ENCODE measurements around the gene DMPK. TPM values are rescaled to one million over a fixed set of nuclear protein-coding genes. Genes with fewer than 3 reads are reported as not detected.

The DMPK gene
- total RNA-seq, 1 experiment from 2014 or later: 18.3 TPM

- H3F3A ChIP-seq (ENCODE audit: low read length, unreplicated experiment): no peaks in the 10 kb centered on the region
- DNase-seq: no peak
- H3K9me3 ChIP-seq (ENCODE audit: low read length): no peaks in the 10 kb centered on the region
- no peaks in the 10 kb centered on the region for H3K4me1 ChIP-seq (ENCODE audit: insufficient read depth, low read length)
- ChIA-PET CTCF (no interaction called here), POLR2A (ENCODE audit: unreplicated experiment) (no interaction called here)
- H2AFZ ChIP-seq (ENCODE audit: low read length): no peak overlapping the region
- no peak for TF ChIP-seq EZH2 (IDR thresholded peaks at IDR 0.05; ENCODE audit: low read length, unreplicated experiment)
- TF ChIP-seq EZH2phosphoT487 (IDR thresholded peaks at IDR 0.05; ENCODE audit: borderline replicate concordance, low read length): no peak
- TF ChIP-seq, protein P1, sequence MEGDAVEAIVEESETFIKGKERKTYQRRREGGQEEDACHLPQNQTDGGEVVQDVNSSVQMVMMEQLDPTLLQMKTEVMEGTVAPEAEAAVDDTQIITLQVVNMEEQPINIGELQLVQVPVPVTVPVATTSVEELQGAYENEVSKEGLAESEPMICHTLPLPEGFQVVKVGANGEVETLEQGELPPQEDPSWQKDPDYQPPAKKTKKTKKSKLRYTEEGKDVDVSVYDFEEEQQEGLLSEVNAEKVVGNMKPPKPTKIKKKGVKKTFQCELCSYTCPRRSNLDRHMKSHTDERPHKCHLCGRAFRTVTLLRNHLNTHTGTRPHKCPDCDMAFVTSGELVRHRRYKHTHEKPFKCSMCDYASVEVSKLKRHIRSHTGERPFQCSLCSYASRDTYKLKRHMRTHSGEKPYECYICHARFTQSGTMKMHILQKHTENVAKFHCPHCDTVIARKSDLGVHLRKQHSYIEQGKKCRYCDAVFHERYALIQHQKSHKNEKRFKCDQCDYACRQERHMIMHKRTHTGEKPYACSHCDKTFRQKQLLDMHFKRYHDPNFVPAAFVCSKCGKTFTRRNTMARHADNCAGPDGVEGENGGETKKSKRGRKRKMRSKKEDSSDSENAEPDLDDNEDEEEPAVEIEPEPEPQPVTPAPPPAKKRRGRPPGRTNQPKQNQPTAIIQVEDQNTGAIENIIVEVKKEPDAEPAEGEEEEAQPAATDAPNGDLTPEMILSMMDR (conservative IDR thresholded peaks at IDR 0.05; ENCODE audit: low read depth, low read length): no peak
- no peak overlapping the region for H3K4me2 ChIP-seq (ENCODE audit: low read length)
- no peak overlapping the region for H3K4me3 ChIP-seq (ENCODE audit: low read length)
- peaks cover 4% of the 10 kb centered on the region for H3K36me3 ChIP-seq (ENCODE audit: low read depth, low read length)
- H3K27ac ChIP-seq (ENCODE audit: low read length): no peak overlapping the region
- intact Hi-C loops (cut with micrococcal nuclease): no loop called here
- no peaks in the 10 kb centered on the region for H3K27me3 ChIP-seq (ENCODE audit: low read length)
- no peak for ATAC-seq
- H3K9ac ChIP-seq (ENCODE audit: low read length): no peak overlapping the region
- no peaks in the 10 kb centered on the region for H3K9me2 ChIP-seq (replicated peaks; ENCODE audit: low read length)
- H4K20me1 ChIP-seq (ENCODE audit: low read length): no peaks in the 10 kb centered on the region
- BruUV-seq (replicated peaks): no TSS peak
- H3K79me2 ChIP-seq (ENCODE audit: low read length): no peaks in the 10 kb centered on the region
Measured at GRCh38 chr19:45828523-45828922, 46.2 kb upstream of the DMPK start.

DNA sequence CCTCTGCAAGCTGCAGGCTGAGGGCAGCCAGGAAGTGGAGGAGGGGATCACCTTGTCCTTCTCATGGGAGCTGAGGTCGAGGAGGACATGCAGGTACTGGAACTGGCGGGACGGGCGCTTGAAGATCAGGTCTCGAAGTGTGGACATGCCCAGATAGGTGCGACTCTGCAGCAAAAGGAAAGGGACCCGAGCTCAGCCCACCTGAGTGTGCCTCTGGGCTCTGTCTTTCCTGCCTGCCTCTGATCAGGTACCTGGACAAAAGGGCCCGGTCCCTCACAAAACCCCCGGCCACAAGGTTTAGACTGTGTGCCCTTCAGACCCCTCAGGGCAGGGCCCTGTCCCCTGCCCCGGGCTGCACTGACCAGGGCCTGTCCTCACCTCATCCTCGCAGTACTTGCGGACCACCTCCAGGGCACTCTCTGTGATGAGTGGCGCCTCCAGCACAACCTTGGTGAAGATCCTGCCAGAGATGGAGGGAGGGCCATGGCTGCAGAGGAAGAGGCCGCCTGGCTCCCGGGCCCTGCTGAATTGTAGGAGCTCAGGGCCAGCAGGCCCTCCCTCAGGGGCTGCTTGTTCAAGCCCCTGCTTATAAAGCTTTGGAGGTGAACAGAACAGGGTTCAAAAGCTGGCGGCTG, 45.3 kb upstream of the DMPK start:
- H3K36me3 ChIP-seq (ENCODE audit: low read depth, low read length): peaks cover 4% of the 10 kb centered on the region
- BruUV-seq (replicated peaks): no TSS peak
- H3K4me3 ChIP-seq (ENCODE audit: low read length): no peak overlapping the region
- ATAC-seq (no peak), DNase-seq (no peak)
- H3K9me3 ChIP-seq (ENCODE audit: low read length): no peaks in the 10 kb centered on the region
- ChIA-PET POLR2A (ENCODE audit: unreplicated experiment) (interaction anchor here (0.5 kb wide), 1 partner anchor 1521 kb away, joined by 3 read pairs; the partner anchor contains the start of gene DHX34), CTCF (no interaction called here)
- H2AFZ ChIP-seq (ENCODE audit: low read length): no peak overlapping the region
- H3K79me2 ChIP-seq (ENCODE audit: low read length): no peaks in the 10 kb centered on the region
- intact Hi-C loops (cut with micrococcal nuclease): no loop called here
- no peaks in the 10 kb centered on the region for H3K27me3 ChIP-seq (ENCODE audit: low read length)
- no peak overlapping the region for H3K4me2 ChIP-seq (ENCODE audit: low read length)
- no peaks in the 10 kb centered on the region for H3K9me2 ChIP-seq (replicated peaks; ENCODE audit: low read length)
- H3K9ac ChIP-seq (ENCODE audit: low read length): no peak overlapping the region
- no peaks in the 10 kb centered on the region for H3F3A ChIP-seq (ENCODE audit: low read length, unreplicated experiment)
- TF ChIP-seq EZH2 (IDR thresholded peaks at IDR 0.05; ENCODE audit: low read length, unreplicated experiment): no peak
- TF ChIP-seq, protein P1 (conservative IDR thresholded peaks at IDR 0.05; ENCODE audit: low read depth, low read length): no peak
- TF ChIP-seq EZH2phosphoT487 (IDR thresholded peaks at IDR 0.05; ENCODE audit: borderline replicate concordance, low read length): no peak
- H4K20me1 ChIP-seq (ENCODE audit: low read length): no peaks in the 10 kb centered on the region
- H3K4me1 ChIP-seq (ENCODE audit: insufficient read depth, low read length): no peaks in the 10 kb centered on the region
- no peak overlapping the region for H3K27ac ChIP-seq (ENCODE audit: low read length)

- Histone ChIP-seq H3K4me3 (ENCODE audit: low read length) (no peak overlapping the region), H3K9me3 (ENCODE audit: low read length) (no peaks in the 10 kb centered on the region), H3K4me2 (ENCODE audit: low read length) (no peak overlapping the region), H3K9ac (ENCODE audit: low read length) (no peak overlapping the region), H3K36me3 (ENCODE audit: low read depth, low read length) (peaks cover 4% of the 10 kb centered on the region), H3K79me2 (ENCODE audit: low read length) (no peaks in the 10 kb centered on the region), H2AFZ (ENCODE audit: low read length) (no peak overlapping the region), H3K27me3 (ENCODE audit: low read length) (no peaks in the 10 kb centered on the region), H3F3A (ENCODE audit: low read length, unreplicated experiment) (no peaks in the 10 kb centered on the region), H3K9me2 (replicated peaks; ENCODE audit: low read length) (no peaks in the 10 kb centered on the region), H4K20me1 (ENCODE audit: low read length) (no peaks in the 10 kb centered on the region), H3K4me1 (ENCODE audit: insufficient read depth, low read length) (no peaks in the 10 kb centered on the region), H3K27ac (ENCODE audit: low read length) (no peak overlapping the region)
- ChIA-PET CTCF (no interaction called here), POLR2A (ENCODE audit: unreplicated experiment) (no interaction called here)
- no TSS peak for BruUV-seq (replicated peaks)
- DNase-seq: no peak
- no peak for ATAC-seq
- intact Hi-C loops (cut with micrococcal nuclease): no loop called here
- TF ChIP-seq EZH2phosphoT487 (IDR thresholded peaks at IDR 0.05; ENCODE audit: borderline replicate concordance, low read length) (no peak), EZH2 (IDR thresholded peaks at IDR 0.05; ENCODE audit: low read length, unreplicated experiment) (no peak)
- TF ChIP-seq, protein P1 (conservative IDR thresholded peaks at IDR 0.05; ENCODE audit: low read depth, low read length): no peak
Measured at GRCh38 chr19:45826934-45827333, 44.6 kb upstream of the DMPK start.

All from PC-3 (cell line).